ELR (cell line): ENCODE results near the gene ARMC10.
"Not testable (repeated sequence)": the region's sequence is repeated elsewhere in the genome, so short reads cannot be mapped to it uniquely, and the experiment has no call there.

Experiments used
- DNase-seq: peaks from one replicate; pipeline ENCODE4 v3.0.0-alpha.2; 2015; ENCODE audit warnings: low read depth

The ARMC10 gene

DNA sequence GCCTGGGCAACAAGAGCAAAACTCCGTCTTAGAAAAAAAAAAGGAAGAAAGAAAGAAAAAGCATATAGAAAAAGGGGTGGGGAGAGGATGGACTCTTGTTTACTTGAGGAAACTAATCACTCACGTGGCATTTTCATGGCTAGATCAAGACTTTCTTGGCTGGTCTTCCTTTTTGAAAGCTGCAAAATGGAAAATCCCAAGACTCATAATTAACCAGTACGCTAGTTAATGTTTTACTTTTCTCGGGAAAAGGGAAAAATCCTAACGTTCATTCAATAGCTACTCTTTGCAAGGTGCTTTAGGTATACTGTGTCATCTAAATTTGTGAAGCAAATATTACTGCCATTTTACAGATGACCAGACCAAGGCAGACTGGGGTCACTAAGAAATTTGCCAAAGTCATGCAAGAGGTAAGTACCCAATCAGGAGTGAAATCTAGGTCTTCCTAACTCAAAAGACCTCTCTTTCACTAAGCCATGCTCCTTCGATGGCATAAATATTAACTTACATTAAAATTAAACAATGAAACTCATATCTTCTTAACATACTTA is 49.6 kb downstream of the ARMC10 start:
- DNase-seq: no peak

DNA sequence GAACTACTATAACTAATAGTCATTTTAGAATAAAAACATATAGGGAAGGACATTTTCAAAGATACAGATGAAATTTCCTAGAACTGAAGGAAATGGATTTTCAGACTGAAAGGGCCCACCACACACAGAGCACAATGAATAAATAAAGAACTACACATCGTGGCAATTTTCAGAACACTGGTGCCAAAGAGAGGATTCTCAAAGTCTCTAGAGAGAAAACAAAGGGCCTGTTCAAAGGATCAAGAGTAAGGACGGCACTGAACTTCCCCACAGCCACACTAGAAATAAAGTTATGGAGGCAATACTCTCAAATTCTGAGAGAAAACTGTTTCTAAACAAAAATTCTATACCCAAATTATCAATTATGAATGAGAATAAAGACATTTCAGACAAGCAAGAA is 52.1 kb downstream of the ARMC10 start:
- DNase-seq: no peak

DNA sequence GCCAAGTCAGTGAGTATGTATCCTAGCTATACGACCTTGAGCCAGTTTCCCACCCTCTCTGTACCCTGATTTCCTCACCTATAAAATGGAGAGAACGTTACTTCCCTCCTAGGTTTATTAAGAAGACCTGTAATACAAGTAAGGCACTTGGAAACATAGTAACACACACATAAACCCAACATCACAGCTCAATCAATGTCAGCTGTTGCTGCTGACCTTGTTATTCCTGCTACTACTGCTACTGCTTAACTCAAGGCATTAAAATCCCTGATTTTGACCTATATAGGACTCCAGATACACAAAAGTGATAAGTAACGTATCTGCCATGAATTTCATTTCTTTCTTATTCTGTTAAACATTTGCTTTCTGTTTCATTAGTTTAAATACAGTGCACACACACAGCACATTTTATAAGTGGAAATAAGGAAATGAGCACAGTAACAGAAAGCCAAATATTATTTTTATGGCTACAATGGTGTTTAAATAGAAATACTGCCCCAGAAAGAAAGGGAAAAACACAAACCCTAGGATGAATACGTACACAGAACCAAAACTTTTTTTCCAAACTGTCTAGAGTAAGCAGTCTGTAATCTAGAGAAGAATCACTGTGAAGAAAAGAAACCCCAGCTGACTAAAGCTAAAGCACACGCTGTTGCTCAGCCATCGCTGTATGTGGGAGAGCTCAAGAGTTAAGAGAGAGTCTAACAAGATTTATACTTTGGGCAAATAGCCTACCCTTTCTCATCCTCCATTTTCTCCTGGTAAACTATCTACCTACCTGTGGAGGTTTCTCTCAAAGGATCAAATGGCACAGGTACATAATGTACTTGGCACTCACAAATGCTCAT is 55.0 kb downstream of the ARMC10 start:
- no peak for DNase-seq

DNA sequence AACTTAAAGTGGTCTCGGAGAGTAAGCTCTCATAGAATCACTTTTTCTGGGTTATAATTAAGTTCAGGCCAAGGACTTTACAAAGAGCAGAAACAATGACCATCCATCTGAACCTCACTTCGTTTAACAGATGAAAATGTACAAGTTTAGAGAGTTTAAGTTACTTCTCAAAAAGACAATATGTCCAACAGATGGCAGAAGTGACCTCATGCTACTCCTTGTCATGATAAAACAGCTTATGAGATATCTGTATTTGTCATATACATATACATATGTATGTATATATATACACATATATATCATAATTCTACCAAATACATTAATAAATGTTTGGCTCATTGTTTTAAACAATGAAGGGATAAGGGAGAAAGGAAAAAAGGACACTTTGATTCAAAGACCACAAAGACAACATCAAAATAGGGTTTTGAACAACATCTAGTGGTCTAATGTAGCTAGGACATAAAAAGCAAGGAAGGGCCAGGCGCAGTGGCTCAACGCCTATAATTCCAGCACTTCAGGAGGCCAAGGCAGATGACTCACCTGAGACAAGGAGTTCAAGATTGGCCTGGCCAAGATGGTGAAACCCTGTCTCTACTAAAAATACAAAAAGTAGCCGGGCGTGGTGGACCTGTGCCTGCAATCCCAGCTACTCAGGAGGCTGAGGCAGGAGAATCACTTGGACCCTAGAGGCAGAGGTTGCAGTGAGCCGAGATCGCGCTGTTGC is 56.1 kb downstream of the ARMC10 start:
- no peak for DNase-seq

DNA sequence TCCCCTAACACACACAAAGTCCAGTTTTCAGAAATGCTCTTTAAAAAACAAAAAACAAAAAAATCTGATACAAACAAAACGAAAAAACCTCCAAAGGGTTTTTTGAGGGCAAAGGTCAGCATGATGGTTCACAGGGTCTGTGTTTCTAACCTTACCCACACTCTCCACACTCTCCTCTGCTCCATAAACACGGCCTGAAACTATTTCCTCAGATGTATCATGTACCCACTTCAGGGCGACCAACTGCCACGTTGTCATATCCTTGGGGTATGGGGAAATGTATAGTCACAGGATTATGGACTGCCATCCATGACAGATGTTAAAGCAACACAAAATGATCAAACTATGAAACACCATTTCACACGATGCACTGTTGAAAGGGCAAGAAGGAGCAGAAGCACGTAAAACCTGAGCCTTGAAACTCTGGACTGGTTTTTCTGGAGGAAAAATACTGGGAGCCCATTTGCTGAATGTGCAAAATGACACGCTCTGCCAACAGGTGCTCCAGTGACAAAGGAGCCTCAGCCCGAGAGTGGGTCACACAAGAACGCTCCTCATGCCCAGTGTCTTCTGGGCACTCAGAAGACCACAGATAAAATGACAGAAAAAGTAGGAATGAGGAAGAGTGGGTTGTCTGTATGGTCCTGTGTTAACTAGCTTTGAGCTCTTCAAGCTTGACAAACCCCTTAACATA is 58.2 kb downstream of the ARMC10 start:
- no peak for DNase-seq

DNA sequence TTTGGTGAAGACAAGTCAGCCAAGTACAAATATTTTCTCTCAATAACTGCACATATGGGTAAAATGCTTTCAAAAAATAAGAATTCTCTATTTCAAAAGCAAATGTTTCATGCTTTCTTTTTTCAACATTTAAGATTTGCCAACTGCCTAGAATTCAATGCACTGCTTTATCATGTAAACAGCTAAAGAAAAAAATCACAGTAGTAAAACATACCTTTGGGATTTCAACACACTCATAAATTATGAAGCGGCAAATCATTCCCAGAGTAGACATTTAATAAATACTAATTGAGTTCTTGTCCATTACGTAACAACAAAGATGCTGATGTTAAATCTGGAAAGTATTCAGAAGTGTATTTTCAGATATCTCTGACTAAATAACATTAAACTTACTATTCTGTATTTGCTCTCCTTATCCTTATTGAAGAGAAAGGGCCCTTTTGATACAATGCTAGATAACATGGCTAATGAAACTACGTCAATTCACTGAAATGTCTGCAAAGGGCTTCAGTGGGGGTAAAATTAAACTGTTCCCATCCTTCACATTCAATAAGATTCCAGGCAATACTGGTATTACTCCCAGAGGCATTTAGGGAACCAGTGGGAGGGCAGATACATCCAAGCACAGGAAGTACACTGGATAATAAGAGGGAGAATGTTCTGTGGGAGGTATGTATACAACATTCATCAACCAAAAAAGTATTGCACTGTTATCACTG is 60.1 kb downstream of the ARMC10 start:
- DNase-seq: no peak

DNA sequence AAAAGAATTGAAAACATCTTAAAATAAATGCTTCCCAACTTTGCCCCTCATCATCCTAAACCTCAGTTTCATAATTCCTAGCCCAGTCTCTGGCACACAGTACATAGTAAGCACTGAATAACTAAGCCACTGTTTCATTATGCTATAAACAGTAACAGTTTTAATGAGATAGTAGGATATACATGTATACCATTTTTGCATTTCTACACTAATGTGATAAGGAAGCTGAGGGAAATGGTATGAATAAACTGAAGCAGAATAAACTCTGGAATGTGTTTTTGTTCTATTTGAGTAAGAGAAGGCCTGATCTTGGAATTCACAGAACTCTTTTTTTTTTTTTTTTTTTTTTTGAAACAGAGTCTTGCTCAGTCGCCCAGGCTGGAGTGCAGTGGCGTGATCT is 65.1 kb downstream of the ARMC10 start:
- no peak for DNase-seq

DNA sequence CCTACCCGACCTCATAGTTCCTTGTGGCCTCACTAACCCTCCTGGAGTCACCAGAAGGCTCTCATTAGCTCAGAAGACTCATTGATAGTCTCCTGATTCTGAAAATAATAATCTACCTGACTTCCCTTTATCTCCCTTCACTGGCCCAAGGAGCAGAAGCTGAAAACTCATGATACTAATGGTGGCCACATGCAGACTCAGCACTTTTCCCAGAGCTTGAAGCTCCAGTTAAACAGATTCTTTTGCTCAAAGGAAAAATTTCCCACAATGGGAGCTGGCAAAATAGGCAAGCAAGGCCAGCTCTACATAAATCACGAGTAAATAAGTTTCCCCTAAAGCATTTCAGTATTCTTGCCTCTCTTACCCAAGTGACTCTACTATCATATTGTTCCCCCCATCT is 65.7 kb downstream of the ARMC10 start:
- no peak for DNase-seq

DNA sequence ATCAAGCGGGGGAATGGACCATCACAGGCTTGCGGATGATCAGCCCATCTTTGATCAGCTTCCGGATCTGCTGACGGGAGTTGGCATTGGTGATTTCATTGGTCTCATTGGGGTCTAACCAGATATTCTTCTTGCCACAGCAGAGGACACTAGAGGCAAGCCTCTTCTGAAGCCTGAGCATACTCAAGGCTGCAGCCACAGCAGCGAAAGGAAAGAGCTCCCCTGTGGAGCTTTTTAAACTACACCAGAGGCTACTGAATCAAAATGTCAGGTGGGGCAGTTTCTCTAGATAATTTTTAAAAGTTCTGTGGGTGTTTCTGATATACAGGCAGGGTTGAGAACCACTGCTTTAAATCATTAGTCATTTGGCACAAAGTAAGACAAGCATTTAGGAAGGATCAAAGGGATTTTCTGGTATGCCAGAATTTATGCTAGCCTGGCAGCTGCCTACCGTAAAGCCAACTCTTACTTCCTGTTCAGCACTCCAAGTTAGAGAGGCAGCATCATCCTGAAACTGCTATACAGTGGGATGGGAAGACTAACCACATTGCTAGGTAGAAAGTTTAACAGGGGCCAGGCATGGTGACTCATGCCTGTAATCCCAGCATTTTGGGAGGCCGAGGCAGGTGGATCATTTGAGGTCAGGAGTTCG is 66.9 kb downstream of the ARMC10 start:
- DNase-seq: no peak

DNA sequence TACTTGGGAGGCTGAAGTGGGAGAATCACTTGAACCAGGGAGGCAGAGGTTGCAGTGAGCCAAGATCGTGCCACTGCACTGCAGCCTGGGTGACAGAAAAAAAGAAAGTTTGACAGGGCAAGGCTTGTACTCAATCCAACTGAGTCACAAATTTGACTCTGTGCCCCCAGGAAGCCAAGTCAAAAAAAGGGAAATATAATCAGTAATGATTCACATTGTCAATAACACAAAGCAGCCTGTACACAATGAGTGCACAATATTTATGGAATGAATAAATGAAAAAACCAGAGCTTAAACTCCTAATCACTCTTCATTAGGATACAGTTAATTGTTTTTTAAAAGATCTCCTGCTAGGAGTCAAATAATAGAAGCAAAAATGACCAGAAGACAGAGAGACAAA is 67.6 kb downstream of the ARMC10 start:
- DNase-seq: no peak

DNA sequence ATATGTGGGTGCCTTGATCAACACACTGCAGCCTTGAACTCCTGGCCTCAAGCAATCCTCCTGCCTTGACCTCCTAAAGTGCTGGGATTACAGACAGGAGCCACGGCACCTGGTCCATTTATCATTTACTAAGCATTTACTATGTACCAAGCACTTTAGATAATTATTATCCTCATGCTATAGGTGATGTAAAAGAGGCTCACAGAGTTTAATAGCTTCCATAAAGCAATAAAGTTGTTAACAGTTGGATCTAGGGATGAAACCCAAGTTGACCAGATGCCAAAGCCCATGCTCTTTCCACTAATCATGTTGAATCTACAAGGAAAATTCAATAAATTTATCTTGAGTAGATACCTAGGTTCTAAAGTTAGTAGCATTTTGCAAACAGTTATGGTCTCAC is 68.9 kb downstream of the ARMC10 start:
- DNase-seq: no peak

DNA sequence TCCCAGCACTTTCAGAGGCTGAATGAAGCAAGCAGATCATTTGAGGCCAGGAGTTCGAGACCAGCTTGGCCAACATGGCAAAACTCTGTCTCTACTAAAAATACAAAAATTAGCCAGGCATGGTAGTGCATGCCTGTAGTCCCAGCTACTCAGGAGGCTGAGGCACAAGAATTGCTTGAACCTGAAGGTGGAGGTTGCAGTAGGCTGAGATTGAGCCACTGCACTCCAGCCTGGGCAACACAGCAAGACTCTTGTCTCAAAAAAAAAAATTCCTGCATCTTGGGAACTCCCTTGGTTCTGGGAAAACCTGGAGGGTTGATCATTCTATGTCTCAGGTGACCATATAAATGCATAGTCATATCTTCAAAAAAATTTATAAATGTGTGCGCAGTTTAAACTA is 69.8 kb downstream of the ARMC10 start:
- DNase-seq: not testable (repeated sequence)

DNA sequence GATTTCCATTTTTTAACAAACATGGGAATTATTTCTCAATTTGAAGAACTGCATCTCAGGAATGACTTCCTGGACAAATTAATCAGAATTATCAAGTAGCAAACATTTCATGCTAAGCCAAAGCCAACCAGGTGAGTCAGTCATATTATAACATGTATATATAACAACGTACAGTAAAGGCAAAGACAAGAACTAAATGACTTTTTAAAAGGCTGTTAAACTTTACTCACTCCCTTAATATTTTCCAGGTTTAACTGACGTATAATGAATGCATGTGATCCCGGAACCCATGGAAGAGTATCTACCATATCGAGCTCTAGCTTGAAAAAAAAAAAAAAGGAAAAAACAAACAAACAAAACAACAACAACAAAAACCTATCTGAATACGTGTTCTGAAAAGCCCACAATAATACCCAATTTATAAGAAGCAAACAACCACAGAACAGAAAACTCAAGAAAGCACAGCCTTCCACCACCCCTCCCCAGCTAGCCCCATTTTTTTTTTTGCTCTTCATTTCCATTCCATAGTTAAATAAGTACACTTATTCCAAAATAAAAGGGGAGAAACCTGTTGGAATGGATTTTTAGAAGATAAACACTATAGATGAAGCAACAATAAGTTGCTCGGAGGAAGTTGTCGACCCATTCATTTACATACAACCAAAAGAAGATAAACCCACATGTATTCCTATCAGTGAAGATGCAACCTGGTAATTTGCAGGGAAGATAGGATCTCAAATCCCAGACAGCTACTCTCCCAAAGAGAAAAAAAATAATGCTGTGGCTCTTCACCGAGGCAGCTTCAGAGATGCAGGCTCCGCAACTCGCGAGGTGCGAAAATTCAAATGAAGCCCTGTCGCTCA is 73.4 kb downstream of the ARMC10 start:
- DNase-seq: peak; percentile 29
